PC-3 (cell line): ENCODE measurements around the gene MEGF6.

ENCODE experiments used
- CTCF ChIP-seq: fragments of 300-600 bp; sonication (generic); conservative IDR thresholded peaks from 2 replicates; pipeline ENCODE4 v1.5.1; 2017; ENCODE audit warnings: antibody characterized with exemption, low read depth, mild to moderate bottlenecking, low read length
- EZH2 ChIP-seq: fragments of 300-600 bp; sonication (generic); IDR thresholded peaks from one replicate; pipeline ENCODE4 v1.6.1; 2017; ENCODE audit warnings: antibody characterized with exemption, mild to moderate bottlenecking, low read length; ENCODE audit not compliant: unreplicated experiment

- TF ChIP-seq CTCF (no peak), EZH2 (no peak)
Measured at GRCh38 chr1:3645247-3645646, 33.9 kb upstream of the MEGF6 start.
